ENCODE results near the gene ZMYM4.

- TF ChIP-seq CTCF (conservative IDR thresholded peaks at IDR 0.05; ENCODE audit: low read length) = no peak
- no peak for TF ChIP-seq EZH2phosphoT487 (IDR thresholded peaks at IDR 0.05; ENCODE audit: borderline replicate concordance, low read depth, low read length)
These were observed 159.9 kb downstream of the ZMYM4 start for GRCh38 chr1:35428360-35428759.

Data from OCI-LY7 (cell line).